CD4-positive, alpha-beta T cell treated with Interleukin-17A for 1 hour (primary cell): ENCODE results near the gene MTA2.

Experiments
- DNase-seq: peaks from one replicate; pipeline ENCODE4 v3.0.0-alpha.2; 2020

MTA2 gene

DNA sequence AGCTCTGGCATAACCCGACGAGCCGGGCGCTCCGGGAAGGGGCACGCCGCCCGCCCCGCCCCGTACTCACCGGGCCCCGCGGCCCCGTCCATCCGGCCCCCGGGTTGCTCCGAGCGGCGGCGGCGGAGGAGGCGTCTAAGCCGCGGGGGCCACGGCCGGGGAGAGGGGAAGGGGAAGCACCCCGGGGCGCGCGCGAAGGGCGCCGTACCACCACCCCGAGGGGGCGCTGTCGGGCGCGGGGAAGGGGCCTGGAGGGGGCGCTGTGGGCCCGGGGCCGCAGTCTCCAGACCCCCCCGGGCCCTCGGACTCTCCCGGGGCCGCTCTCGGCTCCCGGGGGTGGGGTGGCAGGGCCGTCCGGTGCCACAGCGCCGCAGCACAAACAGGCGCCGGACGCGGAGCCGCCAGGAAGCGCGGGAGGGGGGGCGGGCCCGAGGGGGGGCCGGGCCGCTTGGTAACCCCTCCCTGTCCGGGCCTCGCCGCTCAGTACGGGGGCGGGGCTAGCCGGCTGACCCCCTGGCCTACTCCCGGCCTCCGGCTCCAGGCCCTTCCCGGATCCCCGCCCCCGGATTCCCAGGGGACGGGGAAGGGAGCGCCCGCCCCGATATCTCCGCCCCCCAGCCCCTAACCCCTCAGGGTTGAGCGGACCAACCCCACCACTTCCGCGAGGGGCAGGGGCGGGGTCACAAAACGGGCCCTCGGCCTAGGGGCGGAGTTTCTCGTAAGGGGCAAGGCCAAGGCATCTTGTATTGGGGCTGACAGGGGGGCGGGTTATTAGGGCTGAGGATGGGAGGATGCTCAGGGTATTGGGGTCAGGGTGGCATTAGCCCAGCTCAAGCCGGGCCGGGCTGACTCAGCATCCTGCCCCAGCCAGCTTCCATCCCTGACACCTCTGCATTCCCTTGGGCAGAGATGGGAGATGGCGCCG, 11.0 kb upstream of the MTA2 start, which contains the start of the genes EML3 and ROM1:
Gene EML3, minus strand, starts transcription at position 410 of the 925 bp plus-strand sequence. Its CDS starts 318 bp downstream, at position 92.
Gene ROM1, plus strand, starts transcription at position 892 of the 925 bp plus-strand sequence. Its CDS starts 25 bp downstream, at position 917.
- DNase-seq, result peak; percentile 94

DNA sequence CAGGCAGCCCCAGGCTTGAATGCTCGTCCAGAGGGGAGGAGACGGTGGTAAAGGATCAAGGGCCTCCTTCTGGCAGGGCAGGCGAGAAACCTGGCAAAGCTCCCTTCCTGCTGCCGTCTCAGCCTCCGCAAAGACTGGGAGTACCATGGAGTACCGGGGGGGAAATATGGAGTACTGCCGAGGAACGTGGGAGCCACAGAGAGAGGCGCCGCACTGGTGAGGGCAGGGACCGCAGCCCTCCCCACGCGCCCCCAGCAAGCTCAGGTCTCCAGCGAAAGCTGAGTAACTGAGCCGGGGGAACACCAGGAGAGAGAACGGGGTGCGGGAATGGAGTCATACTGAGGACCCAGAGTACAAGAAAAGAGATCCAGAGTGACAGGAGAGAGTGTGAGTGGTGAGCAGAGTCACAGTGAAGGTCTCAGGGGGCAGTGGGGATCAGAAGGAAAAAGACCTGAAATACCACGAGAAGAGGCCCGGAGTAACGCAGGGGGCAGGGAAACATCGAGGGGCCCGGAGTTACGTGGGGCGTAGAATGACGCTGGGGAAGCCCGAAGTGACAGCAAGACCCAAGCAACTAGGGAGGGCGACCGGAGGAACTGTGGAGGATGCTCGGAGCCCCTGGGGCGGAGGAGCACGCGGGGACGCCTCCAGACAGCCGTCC, 10.2 kb upstream of the MTA2 start:
- no peak for DNase-seq

DNA sequence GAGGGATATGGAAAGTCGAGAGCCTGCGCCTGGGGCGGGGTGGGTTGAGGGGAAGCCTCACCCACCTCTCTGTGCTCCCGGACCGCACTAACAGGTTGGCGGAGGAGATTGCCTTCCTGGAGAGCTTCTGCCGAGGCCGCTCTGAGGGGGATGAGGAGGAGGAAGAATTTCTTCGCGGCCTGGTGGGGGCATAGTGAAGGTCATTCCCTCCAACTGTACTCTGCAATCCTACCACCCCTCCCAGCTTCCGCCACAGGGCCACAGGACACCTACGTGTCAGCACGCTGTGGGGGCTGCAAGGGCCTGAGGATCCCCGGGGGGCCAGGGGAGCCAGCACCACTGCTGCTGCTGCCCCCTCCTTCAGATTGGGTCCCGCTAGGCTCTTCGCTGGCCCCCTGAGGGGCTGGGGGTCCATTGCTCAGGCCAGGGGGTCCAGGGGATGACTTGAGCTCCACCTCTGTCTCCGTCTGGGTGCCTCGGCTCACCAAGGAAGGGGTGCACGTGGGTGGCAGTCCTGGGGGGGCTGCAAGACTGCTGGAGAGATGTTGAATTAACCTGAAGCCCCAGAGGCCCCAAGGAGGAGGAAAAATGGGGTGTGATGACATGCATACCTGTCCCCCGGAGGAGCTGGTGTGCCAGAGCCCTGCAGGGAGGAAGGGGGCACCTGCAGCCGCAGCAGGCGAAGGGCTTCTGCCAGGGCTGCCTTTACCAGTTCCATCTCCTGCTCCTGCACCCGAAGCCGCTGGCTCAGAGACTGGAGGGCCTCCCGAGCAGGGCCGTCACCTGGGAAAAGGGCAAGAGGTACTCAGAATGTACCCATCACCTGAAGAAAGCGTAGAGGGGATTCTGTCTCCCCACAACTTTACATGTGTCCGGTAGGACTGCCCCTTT, 9.4 kb upstream of the MTA2 start:
- DNase-seq, result no peak

DNA sequence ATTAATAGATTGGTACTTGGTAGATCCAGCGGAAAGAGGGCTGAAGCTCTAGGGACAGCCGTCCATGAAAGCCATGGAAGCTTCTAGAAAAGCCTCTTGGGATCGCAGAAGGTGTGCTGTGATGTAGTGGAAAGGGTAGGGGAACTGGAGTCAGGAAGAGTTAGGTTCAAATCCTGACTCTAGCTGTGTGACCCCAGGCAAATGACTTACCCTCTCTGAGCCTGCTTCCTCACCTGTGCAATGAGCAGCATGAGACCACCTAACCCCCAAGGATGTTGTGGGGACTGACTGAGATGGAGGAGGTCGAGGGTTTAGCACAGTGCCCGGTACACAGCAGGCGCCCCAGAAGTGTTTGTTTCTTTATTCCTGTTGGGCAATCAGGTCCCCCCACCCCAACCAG, 8.7 kb upstream of the MTA2 start:
- no peak for DNase-seq

DNA sequence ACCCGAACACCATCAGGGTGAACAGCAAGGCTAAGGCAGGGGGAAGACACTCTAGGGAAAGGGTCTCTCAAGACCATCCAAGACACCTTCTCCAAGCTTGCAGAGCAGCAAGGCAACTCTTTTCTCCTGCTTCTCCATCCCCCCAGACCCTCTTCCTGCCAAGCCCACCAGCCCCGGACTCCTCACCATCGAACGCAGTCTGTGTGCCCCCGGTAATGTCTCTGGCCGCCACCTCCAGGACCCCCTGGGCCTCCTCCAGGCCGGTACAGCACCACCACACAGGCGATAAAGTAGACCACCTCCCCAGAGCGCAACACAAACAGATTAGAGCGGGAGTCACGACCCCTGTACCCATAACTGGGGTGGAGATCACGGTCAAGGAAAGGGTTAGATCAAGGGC, 7.1 kb upstream of the MTA2 start:
- no peak for DNase-seq

DNA sequence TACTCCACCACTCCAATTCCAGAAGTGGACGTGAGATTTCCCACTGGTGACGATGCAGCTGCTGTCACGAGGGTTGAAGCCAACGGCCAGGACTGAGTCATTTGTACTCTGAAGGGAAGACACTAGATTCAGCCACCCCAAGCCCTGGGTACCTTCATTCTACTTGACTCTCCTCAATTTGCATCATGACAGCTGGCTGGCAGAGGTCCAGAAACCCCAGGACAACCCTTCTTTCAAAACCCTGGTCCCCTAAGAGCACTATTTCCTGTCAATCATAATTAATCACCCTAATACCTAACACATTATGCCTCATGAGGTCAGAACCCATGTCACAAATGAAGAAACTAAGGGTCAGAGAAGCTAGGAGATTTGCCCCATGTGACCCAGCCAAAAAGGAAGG, 6.0 kb upstream of the MTA2 start:
- no peak for DNase-seq

DNA sequence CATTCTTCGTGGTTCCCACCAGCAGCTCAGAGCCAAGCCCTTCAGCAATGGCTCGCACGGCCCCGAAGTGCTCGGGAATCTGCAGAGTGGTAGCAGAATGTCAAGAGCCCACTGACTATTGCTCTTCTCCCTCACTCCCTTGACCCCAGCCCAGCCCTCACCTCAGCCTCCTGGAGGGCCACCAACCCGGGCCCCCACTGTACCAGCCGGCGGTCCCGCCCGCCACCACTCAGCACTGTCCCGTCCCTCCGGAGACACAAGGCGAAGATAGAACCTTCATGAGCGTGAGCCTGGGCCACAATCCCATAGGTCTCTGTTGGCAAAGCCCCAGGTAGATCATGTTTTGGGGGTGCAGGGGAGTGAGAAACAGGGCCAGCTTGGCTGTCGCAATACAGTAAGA, 4.2 kb upstream of the MTA2 start:
- DNase-seq, result no peak

DNA sequence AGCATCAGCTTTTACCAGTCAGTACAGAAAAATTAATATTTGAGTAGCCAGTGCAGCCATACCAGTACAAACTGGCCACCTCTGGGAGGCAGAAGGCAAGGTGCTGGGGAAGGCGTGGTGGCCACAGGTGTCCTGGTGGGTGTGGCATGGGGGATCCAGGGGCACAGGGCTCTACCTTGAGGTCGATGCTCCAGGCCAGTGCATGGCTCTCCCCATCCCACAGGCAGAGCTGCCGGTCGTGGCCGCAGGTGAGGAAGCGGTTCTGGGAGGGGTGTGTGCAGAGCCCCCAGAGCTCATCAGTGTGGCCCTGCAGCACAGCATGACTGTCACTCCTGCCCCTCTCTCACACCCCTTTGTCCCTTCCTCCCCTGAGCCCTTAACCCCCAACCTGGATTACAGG, 3.8 kb upstream of the MTA2 start:
- DNase-seq, result no peak

DNA sequence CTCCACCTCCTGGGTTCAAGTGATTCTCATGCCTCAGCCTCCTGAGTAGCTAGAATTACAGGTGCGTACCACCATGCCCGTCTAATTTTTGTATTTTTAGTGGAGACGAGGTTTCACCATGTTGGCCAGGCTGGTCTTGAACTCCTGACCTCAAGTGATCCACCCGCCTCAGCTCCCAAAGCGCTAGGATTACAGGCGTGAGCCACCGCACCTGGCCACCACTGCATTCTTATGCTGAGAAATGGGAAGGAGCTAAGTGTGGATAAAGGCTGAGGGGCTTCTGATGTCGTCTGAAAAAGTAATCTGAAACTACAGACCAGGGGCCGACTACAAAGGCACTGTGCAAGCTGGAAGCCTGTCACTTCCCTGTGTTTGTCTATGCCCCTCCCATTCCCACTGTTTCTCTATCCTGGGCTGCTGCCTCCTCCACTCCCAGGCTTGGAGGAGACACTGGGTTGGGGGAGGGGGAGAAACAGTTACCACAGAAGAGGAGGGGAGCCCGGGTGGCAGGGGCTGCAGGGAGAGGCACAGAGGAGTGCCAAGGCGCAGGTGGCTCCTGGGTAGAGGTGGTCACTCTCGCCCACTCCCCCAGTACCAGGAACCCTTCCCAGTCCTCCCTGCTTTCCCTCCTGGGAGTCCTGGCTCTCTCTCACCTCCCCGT, 2.9 kb upstream of the MTA2 start:
- DNase-seq, result no peak

DNA sequence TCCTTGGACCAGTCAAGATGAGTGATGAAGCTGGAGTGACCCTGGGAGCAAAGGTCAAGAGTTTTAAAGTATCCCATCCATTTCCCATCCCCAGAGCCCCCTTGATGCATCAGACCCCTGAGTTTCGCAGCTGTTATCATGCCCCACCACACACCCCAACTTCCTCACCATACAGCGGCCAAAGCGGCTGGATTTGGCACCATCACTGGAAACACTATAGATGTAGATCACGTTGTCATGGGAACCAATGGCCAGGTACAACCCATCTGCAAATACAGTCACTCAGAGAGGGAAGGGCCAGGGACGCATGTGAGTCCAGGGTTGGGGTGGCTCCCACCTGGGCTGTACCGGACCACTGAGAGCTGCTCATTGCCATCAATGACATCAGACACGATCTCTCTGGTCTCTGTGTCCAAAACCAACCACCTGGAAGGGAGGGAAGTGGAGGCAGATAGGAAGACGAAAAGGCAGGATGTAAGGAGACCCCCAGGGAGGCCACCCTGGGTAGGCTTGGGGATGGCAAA, 2.2 kb upstream of the MTA2 start:
- DNase-seq, result no peak

DNA sequence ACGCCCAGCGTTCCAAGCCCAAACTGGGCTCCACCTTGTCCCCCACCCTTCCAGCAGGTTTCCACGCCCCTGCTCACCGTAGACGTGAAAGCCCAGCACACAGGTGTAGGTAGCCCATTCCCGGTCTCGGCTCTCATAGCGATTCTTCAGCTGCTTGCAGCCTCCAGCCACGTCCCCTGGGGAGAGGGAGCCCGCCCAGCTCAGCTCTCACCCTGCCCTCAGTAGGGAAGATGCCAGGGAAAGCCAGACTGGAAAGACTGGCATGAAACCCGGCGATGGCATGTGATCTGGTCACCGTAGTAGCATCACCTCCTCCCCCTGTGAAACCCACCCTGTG, 1.4 kb upstream of the MTA2 start:
- no peak for DNase-seq

DNA sequence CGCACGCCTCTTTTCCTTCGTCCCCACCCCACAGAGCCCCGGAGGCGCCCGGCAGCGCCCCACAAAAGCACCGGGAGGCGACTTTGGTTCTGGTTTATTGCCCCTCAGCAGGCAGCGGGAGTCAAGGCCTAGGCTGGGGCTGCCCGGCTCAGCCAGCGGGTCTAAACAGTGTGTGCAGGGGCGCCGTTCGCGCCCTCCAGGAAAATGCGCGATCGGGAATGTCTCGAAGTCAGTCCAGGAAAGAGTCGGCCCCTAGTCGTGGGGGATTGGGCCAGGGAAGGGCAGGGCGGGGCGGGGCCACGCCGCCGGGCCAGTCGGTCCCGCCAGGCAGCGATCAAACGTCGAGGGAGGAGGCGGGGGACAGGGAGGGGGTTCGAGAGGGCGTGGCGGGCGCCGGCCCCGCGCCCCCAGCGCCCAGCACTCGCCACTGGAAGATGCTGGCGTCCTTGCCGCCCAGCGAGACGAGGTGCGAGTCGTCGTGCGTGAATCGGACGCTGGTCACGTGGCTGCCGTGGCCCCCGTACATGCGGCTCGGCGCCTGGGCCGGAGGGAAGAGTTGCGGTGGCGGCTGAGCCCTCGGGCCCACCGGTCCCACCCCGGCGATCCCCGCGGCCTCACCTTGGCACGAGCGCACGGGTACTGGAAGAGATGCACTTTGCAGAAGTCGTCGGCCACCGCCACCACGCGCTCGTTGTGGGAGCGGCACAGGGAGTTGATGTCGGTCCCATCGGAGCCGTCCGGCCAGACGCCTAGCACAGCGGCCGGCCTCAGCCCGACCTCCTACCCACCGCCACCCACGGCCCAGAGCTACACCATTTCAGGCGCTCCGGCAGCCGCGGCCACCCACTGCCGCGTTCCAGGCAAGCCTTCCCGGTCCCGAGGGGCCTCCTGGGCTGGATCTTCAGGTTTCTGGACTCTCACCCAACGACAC, 741 bp upstream of the MTA2 start:
- no peak for DNase-seq

DNA sequence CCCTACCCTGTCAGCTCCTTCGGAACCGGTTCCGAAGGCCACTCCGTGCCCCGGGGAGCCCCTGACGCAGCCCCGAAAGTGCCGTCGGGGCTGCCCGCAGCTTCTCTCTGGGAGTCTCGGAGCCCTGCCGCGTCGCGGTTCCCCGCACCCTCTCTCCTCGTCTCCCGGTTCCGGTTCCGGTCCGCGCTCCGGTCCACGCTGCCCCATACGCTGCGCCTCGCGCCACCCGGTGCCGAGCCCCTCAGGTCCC, 618 bp downstream of the MTA2 start:
- DNase-seq, result peak; percentile 52

DNA sequence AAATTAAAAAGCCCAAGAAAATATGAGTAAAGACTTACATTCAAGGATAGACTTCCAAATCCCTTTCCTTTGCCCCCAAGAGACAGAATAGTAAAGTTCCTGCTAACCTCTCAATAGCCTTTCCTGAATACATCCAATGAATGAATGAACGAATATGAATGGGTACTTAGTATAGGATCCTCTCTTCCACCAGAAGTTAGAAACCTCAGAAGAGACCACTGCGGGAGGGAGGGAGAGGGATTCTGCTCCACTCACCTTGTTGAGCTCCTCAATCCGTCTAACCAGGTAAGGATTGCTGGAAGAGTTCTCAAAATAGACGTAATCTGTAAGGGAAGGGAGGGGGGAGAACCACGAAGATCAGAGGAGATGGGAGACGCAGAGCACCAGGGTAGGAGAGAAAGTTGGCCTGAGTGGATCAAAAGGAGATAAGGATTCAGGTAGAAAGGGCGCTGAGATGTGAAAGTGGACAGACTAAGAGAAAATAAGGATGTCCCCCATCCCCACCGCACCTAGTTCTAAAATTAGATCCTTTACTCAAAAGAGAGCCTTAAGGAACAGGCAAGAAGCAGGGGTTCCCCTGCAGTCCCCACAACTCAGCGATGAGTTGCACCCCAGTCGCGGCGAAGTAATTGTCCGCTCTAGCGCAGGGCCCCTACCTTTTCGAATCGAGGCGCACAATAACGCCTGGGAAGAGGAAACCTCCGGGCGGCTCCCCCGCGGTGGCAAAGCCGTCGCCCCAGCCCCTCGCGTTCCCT, 1.1 kb downstream of the MTA2 start:
- peak; percentile 35 for DNase-seq

DNA sequence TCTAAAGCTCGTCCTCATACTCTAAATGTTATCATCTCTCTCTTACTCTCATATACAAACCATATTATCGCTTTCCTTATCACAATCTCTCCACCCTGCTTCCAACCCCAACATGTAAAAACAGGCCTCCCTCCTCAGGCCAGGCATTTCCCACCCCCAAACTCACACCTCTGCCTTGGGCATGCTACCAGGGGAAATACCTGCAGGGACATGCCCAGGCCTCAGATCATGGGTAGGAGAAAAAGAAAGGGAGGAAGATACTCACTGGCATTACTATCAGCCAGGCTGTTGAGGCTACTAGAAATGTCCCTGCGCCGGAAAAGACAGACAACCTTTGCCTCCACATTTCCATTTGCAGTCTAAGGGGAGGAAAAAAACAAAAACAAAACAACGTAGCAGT, 1.8 kb downstream of the MTA2 start:
- peak; percentile 57 for DNase-seq

DNA sequence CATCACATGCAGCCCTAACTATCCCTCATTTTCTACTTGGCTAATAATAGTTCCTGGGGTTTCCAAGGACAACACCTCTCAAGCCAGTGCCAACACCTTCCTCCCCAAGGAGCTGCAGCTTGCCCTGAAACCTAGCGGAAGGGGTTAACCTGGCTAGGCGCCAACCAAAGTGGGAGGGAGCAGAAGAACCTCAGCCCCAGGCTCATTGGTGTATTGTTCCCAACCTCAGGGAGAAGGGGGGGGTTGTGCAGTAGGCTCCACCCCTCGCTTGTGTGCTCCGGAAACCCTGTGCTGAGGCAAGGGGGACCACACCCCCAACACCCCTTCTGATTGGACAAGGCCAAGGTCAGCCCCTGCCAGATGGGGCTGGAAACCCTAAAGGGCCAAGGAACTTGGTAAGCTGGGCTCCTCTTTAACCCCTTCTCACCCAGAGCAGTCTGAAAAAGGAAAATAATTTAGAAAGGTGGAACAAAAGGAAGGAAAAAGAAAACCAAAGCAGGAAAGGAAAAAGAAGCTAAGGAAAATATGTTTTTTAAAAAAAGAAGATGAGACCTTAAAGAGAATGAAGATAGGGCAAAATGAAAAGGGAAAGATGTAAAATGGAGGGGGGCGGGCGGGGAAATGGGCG, 2.5 kb downstream of the MTA2 start:
- DNase-seq, result peak; percentile 99

DNA sequence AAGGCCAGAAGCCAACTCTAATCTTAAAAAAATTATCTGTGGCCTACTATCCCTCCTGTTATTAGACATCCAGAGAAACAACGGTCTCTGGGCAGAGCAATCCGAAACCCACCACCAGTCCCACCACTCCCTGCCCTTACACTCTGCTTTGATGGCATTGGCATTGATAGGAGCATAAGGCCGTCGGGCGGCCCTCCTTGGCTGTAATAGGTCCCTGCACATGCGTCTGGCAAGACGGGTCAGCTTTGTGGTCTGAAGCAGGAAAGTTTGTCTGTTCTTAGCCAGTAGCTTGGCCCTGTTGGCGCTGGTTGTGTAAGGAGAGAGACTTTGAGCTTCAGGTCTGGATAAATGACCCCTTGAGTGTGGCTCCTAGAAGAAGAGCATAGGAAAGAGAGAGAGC, 6.5 kb downstream of the MTA2 start:
- DNase-seq, result no peak

DNA sequence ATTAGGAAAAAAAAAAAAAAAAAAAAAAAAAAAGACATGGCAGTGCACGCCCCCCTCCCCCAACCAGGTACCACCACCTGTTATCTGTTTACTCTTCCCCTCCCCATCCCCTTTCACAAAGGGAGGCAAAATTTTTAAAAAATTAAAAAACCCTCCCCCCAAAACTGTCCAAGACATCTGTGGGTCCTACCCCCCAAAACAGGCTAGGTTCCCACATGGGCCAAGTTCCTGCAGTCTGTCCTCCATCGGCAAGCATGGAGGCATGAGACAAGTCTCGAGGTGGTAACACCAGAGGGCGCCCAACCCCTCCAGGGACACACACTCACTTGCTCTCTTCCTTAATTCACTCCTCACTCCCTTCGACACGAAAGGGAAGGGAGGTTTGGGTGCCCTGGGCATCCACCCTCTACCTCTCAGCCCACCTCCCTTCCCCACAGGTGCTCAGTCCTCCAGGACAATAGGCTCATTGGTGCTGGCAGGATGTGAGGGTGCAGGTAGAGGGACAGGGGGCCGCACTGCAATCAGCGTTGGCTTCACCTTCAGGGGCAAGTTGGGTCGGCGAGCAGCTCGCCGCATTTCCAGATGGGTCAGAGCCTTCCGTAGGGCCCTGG, 8.1 kb downstream of the MTA2 start:
- peak; percentile 85 for DNase-seq

DNA sequence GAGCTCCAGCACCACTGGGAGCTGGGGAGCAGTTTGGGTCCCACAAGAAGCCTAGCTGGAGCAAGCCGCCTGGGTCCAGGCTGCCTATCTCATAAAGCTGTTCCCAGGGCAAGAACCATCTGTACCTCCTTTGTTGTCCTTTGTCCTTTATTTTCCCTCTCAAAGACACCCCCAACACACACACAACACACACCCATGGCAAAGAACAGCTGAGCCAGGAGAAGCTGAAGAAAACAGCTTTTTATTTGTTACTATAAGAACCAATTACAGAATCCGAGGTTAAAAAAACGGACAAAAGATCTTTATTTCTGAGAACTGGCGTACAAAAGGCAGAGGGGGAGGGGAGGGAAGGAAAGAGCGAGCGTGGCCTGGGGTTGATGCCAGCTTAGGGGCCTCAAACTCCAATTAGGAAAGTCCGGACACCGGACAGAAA, 8.7 kb downstream of the MTA2 start:
- DNase-seq, result no peak
